ENCODE results near the gene SSUH2. TPM values are rescaled to one million over a fixed set of nuclear protein-coding genes. Genes with fewer than 3 reads are reported as not detected.

Gene SSUH2
- total RNA-seq, 1 experiment from 2014 or later, result 0.94 TPM

GRCh38 chr3:8627949-8628348 lies 16.6 kb downstream of the SSUH2 start:
- peaks cover 4% of the 10 kb centered on the region; the same call in 1 of the 2 replicates for H3K27me3 Mint-ChIP-seq (ENCODE audit: low read depth)
- no peak overlapping the region for H3K4me3 Mint-ChIP-seq
- POLR2A ChIA-PET, result no interaction called here
- DNase-seq (ENCODE audit: low spot score) (no peak), ATAC-seq (no peak)
- no peak overlapping the region for H3K27ac Mint-ChIP-seq
- TF ChIP-seq E2F5 (CRISPR knock-in tag; IDR thresholded peaks at IDR 0.05) (no peak), NFE2L1 (CRISPR knock-in tag; IDR thresholded peaks at IDR 0.05) (no peak), ESRRA (CRISPR knock-in tag; IDR thresholded peaks at IDR 0.05; ENCODE audit: borderline replicate concordance) (no peak), PRRX2 (CRISPR knock-in tag; IDR thresholded peaks at IDR 0.05) (no peak), OVOL2 (CRISPR knock-in tag; IDR thresholded peaks at IDR 0.05; ENCODE audit: borderline replicate concordance) (no peak), PREB (CRISPR knock-in tag; IDR thresholded peaks at IDR 0.05; ENCODE audit: borderline replicate concordance) (no peak), ZNF121 (CRISPR knock-in tag; IDR thresholded peaks at IDR 0.05) (no peak), FOXK1 (CRISPR knock-in tag; IDR thresholded peaks at IDR 0.05) (no peak), IRF1 (CRISPR knock-in tag; IDR thresholded peaks at IDR 0.05) (no peak), CREM (CRISPR knock-in tag; IDR thresholded peaks at IDR 0.05) (no peak), NR1H2 (CRISPR knock-in tag; IDR thresholded peaks at IDR 0.05) (no peak), SMAD4 (CRISPR knock-in tag; IDR thresholded peaks at IDR 0.05) (no peak), STAT6 (CRISPR knock-in tag; conservative IDR thresholded peaks at IDR 0.05; ENCODE audit: low read depth) (no peak)
- TF ChIP-seq, protein P1, sequence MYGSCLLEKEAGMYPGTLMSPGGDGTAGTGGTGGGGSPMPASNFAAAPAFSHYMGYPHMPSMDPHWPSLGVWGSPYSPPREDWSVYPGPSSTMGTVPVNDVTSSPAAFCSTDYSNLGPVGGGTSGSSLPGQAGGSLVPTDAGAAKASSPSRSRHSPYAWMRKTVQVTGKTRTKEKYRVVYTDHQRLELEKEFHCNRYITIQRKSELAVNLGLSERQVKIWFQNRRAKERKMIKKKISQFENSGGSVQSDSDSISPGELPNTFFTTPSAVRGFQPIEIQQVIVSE (CRISPR knock-in tag; IDR thresholded peaks at IDR 0.05; ENCODE audit: borderline replicate concordance), result no peak
- TF ChIP-seq, protein P2, sequence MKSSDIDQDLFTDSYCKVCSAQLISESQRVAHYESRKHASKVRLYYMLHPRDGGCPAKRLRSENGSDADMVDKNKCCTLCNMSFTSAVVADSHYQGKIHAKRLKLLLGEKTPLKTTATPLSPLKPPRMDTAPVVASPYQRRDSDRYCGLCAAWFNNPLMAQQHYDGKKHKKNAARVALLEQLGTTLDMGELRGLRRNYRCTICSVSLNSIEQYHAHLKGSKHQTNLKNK (CRISPR knock-in tag; IDR thresholded peaks at IDR 0.05), result no peak
- TF ChIP-seq, protein P3, sequence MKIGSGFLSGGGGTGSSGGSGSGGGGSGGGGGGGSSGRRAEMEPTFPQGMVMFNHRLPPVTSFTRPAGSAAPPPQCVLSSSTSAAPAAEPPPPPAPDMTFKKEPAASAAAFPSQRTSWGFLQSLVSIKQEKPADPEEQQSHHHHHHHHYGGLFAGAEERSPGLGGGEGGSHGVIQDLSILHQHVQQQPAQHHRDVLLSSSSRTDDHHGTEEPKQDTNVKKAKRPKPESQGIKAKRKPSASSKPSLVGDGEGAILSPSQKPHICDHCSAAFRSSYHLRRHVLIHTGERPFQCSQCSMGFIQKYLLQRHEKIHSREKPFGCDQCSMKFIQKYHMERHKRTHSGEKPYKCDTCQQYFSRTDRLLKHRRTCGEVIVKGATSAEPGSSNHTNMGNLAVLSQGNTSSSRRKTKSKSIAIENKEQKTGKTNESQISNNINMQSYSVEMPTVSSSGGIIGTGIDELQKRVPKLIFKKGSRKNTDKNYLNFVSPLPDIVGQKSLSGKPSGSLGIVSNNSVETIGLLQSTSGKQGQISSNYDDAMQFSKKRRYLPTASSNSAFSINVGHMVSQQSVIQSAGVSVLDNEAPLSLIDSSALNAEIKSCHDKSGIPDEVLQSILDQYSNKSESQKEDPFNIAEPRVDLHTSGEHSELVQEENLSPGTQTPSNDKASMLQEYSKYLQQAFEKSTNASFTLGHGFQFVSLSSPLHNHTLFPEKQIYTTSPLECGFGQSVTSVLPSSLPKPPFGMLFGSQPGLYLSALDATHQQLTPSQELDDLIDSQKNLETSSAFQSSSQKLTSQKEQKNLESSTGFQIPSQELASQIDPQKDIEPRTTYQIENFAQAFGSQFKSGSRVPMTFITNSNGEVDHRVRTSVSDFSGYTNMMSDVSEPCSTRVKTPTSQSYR (CRISPR knock-in tag; IDR thresholded peaks at IDR 0.05), result no peak
- TF ChIP-seq, protein P4, sequence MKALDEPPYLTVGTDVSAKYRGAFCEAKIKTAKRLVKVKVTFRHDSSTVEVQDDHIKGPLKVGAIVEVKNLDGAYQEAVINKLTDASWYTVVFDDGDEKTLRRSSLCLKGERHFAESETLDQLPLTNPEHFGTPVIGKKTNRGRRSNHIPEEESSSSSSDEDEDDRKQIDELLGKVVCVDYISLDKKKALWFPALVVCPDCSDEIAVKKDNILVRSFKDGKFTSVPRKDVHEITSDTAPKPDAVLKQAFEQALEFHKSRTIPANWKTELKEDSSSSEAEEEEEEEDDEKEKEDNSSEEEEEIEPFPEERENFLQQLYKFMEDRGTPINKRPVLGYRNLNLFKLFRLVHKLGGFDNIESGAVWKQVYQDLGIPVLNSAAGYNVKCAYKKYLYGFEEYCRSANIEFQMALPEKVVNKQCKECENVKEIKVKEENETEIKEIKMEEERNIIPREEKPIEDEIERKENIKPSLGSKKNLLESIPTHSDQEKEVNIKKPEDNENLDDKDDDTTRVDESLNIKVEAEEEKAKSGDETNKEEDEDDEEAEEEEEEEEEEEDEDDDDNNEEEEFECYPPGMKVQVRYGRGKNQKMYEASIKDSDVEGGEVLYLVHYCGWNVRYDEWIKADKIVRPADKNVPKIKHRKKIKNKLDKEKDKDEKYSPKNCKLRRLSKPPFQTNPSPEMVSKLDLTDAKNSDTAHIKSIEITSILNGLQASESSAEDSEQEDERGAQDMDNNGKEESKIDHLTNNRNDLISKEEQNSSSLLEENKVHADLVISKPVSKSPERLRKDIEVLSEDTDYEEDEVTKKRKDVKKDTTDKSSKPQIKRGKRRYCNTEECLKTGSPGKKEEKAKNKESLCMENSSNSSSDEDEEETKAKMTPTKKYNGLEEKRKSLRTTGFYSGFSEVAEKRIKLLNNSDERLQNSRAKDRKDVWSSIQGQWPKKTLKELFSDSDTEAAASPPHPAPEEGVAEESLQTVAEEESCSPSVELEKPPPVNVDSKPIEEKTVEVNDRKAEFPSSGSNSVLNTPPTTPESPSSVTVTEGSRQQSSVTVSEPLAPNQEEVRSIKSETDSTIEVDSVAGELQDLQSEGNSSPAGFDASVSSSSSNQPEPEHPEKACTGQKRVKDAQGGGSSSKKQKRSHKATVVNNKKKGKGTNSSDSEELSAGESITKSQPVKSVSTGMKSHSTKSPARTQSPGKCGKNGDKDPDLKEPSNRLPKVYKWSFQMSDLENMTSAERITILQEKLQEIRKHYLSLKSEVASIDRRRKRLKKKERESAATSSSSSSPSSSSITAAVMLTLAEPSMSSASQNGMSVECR (CRISPR knock-in tag; IDR thresholded peaks at IDR 0.05; ENCODE audit: borderline replicate concordance), result no peak
- TF ChIP-seq, protein P5, sequence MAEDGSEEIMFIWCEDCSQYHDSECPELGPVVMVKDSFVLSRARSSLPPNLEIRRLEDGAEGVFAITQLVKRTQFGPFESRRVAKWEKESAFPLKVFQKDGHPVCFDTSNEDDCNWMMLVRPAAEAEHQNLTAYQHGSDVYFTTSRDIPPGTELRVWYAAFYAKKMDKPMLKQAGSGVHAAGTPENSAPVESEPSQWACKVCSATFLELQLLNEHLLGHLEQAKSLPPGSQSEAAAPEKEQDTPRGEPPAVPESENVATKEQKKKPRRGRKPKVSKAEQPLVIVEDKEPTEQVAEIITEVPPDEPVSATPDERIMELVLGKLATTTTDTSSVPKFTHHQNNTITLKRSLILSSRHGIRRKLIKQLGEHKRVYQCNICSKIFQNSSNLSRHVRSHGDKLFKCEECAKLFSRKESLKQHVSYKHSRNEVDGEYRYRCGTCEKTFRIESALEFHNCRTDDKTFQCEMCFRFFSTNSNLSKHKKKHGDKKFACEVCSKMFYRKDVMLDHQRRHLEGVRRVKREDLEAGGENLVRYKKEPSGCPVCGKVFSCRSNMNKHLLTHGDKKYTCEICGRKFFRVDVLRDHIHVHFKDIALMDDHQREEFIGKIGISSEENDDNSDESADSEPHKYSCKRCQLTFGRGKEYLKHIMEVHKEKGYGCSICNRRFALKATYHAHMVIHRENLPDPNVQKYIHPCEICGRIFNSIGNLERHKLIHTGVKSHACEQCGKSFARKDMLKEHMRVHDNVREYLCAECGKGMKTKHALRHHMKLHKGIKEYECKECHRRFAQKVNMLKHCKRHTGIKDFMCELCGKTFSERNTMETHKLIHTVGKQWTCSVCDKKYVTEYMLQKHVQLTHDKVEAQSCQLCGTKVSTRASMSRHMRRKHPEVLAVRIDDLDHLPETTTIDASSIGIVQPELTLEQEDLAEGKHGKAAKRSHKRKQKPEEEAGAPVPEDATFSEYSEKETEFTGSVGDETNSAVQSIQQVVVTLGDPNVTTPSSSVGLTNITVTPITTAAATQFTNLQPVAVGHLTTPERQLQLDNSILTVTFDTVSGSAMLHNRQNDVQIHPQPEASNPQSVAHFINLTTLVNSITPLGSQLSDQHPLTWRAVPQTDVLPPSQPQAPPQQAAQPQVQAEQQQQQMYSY (CRISPR knock-in tag; IDR thresholded peaks at IDR 0.05), result no peak
- CTCF ChIA-PET, result no interaction called here
- no peaks in the 10 kb centered on the region for H3K9me3 Mint-ChIP-seq
- H3K4me1 Mint-ChIP-seq, result peaks cover 6% of the 10 kb centered on the region
- H3K36me3 Mint-ChIP-seq, result no peaks in the 10 kb centered on the region
